Stimulated activated CD4-positive, alpha-beta T cell treated with anti-CD3 and anti-CD28 coated beads, Interleukin-4, amount 100 ng/mL, for 1 hour (primary cell): Measurements from ENCODE around the gene TCIRG1.

Experiments
- DNase-seq: peaks from one replicate; pipeline ENCODE4 v3.0.0-alpha.2; 2020

TCIRG1 gene

GRCh38 chr11:68004551-68005335, 34.1 kb upstream of the TCIRG1 start:
- DNase-seq: no peak

GRCh38 chr11:68006606-68007166, 32.1 kb upstream of the TCIRG1 start:
- no peak for DNase-seq

GRCh38 chr11:68007498-68008380, 31.1 kb upstream of the TCIRG1 start:
- DNase-seq: no peak

- no peak for DNase-seq
Measured at GRCh38 chr11:68008381-68009337, 30.2 kb upstream of the TCIRG1 start.

- no peak for DNase-seq
Measured at GRCh38 chr11:68009391-68010089, 29.3 kb upstream of the TCIRG1 start.

- no peak for DNase-seq
Measured at GRCh38 chr11:68010090-68011041, 28.5 kb upstream of the TCIRG1 start, which contains the start of gene ALDH3B1. TSS of gene ALDH3B1 (plus strand) at chr11:68010327. CDS start at chr11:68015298, 4,971 bp downstream.

GRCh38 chr11:68011051-68011943, 27.5 kb upstream of the TCIRG1 start:
- DNase-seq: no peak

- DNase-seq: no peak
Measured at GRCh38 chr11:68012044-68012842, 26.6 kb upstream of the TCIRG1 start.

- DNase-seq: no peak
Measured at GRCh38 chr11:68012843-68013610, 25.8 kb upstream of the TCIRG1 start.

- DNase-seq: no peak
Measured at GRCh38 chr11:68013611-68014156, 25.1 kb upstream of the TCIRG1 start.

GRCh38 chr11:68014157-68014946, 24.5 kb upstream of the TCIRG1 start:
- no peak for DNase-seq

- no peak for DNase-seq
Measured at GRCh38 chr11:68014947-68015447, 23.8 kb upstream of the TCIRG1 start.

GRCh38 chr11:68015467-68015866, 23.4 kb upstream of the TCIRG1 start:
- no peak for DNase-seq

GRCh38 chr11:68016161-68016903, 22.5 kb upstream of the TCIRG1 start:
- DNase-seq: no peak
